HG03196 (cell line): ENCODE data around the gene MEN1.
"Not testable (repeated sequence)": the region's sequence is repeated elsewhere in the genome, so short reads cannot be mapped to it uniquely, and the experiment has no call there.

ENCODE experiments used
- ATAC-seq: cut with Tn5 transposase; IDR thresholded peaks from one replicate; pipeline ENCODE4 v1.9.1; 2021; ENCODE audit not compliant: unreplicated experiment

MEN1 gene

DNA sequence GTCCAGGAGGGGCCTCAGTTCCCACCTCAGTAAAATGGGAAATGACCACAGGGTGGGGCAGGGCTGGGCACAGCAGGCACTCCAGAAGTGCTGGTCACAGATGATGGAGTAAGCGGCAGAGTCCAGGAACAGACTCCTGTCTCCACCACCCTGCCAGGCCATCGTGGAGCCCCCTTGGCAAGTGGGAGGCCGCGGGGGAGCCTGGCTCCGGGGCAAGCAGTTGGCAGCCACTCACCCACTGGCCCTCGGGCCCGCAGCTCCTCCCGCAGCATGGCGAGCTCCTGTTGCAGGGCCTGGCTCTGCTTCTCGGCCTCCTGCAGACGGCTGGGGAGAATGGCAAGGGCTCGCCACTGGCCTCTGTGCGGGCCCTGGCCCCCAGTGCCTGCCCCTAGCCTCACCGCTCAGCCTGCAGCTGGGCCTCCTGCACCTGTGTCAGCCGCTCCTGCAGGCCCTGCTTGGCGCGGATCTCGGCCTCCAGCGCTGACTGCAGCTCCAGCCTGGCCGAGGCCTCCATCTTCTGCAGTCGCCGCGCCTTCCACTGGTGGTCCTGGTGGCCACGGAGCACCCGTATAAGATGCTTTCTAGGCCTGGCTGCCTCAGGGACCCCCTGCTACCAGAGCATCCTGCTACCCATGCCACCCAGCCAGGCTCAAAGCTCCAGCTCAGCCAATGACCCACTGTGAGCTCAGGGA is 23.8 kb upstream of the MEN1 start:
- no peak for ATAC-seq

DNA sequence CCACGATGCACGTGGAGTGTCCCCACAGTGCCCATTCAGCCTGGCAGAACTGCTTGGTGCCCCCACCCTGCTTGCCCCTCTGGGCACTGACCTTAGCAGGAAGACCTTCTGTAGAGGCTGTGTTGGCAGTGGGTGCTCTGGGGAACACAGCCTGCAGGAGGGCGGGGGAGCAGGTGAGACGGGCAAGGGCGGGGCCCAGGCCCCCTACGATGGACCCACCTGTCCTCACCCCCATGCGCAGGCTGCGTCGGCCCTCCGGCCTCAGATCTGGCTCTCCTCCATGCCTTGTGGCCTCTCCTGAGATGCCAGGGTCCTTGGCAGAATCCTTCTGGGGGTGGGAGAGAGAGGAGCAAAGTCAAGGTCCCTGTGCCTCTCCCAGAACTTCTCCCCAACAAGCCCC is 23.2 kb upstream of the MEN1 start:
- ATAC-seq, result no peak

DNA sequence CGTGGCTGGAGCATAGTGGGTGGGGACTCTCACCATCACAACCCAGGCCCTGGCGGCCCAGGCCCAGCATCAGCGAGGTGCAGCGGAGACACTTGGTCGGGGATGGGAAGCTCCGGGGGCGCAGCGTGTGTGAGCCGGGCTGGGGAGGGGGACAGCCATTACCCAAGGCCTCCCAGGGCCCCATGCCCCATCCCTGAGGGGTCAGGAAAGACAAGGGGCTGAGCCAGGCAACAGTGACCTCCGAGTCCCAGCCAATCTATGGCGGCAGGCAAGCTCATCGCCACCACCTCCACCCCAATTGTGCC is 22.8 kb upstream of the MEN1 start:
- no peak for ATAC-seq

DNA sequence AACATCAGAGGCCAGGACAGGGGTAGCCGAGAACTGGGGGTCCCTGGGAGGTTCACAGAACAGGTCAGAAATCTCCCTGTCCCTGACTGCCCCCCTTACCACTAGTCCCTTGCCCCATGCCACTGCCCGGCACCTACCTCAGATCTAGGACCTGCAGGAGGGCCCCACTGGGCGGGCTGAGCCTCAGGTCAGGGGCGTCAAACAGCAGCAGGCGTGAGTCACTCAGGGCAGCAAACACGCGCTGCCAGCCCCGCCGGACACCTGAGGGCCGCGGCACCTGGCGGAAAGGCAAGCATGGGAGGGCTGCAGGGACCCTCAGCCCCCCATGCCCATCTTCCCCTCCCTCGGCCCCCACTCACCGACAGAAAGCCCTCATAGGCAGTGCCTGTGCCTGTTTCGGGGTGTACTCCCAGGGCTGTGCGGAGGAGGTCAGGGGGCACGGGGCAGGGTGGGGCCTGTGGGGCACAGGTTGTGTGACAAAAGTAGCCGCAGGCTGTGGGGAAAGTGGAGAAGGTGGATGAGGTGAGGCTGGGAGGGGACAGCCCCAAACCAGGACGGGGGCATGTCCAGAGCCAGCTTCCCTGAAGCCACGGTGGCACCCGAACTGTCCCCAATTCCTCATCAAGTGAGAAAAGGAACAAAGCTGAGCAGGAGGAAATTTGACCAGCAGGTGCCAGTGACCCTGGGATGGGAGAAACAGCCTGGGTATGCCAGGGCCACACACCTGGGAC is 22.3 kb upstream of the MEN1 start:
- ATAC-seq, result no peak

DNA sequence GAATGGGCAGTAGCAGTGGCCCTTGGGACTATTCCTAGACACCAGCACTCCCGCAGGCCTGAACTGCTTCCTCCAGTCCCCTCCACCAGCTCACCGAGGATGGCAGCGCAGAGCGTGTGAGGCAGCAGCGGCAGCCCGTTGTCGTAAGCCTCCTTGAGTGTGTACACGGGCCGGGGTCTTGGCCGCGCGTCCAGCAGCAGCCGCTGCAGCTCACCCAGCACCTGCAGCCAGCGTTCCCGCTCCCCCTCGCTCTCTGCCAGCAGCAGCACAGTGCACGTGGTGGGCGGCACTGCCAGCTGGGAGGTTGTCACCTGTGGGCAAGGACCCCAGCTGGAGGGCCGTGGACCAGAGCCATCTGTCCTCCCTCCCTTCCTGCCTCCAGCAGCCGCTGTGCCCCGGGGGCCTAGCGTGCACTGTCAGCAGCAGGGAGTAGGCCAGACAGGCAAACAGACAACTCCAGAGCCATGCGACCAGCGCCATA is 21.1 kb upstream of the MEN1 start:
- no peak for ATAC-seq

DNA sequence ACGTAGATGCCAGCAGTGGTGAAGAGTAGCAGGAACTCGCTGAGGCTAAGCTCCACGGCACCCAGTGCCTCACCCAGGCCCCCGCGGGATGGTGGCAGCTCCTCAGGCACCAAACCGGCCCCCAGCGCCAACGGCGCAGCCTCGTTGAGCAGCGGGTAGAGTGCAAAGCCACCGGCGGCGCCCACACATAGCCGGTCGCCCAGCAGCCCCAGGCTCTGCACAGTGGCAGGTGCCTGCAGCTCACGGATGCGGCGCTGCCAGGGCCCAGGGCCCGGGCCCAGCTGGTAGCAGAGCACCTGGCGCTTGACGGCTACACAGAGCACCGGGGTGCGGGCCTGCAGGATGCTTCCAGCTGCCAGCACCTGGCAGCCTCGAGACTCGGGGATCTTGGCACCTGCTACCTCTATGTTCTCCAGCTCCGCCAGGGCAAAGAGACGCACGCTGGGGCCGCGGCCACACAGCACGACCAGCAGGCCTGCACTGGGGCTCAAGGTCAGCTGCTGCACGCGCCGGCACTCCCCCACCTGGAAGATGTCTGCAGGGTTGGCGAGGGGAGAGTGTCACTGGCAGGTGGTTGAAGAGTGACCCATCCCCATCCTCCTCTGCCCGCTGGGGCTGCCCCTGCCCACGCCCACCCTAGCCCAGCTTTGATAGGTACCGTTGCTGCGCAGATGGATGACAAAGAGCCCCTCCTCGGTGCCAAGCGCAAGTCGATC is 19.3 kb upstream of the MEN1 start:
- ATAC-seq, result no peak

DNA sequence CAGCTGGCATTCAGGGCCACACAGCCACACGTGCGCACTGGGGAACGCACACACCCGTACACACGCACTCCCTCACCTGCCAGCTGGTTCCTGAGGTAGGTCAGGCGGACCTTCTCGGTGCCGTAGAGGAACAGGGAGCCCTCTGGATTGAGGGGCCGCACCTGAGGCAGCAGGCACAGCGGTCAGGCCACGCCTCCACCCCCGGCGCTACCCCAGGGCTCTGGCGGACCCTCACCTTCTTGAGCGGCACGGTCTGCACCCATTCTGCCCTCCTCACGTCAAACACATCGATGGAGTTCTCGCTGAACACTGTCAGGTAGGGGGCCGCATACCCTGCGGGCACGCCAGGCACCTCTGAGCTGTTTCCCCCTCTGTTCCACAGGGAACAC is 17.1 kb upstream of the MEN1 start:
- ATAC-seq, result no peak

DNA sequence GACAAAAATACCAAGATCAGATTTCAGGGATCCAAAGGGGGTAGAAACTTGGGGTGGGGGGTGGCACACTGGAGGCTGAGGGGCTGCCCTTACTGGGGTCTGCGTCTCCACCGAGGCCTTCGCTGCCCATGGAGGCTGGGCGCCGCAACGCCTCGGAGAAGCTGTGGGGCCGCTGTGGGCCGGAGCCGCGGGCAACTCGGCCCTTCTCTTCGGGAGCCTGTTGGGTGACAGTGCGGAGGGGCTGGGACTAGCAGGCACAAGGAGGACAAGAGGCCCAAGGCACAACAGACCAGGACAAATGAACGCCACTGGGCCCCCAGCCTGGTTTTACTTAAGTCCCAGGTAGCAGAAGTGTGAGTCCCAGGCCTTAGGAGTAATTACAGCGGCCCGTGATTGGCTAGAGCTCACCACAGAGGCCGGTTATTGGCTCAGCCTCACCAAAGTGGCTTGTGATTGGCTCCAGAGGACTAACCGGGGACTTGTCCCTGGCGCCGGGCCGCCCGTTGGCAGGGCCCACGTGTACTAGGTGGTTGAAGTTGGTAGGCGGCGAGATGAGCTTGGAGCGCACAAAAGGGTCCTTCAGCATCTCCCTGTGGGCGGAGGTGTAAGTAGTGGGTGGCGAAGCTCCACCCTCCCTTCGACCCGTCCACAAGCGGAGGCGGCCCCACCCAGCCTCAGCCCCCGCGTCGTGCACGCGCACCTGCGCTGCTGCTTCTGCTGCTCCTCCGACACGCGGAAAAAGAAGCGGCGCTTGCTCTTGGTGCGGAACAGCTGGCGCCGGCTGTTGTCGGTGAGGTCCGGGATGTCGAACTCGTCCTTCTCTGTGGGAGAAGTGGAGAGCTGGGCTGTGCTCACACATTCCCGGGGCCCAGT is 16.5 kb upstream of the MEN1 start:
- ATAC-seq, result no peak

DNA sequence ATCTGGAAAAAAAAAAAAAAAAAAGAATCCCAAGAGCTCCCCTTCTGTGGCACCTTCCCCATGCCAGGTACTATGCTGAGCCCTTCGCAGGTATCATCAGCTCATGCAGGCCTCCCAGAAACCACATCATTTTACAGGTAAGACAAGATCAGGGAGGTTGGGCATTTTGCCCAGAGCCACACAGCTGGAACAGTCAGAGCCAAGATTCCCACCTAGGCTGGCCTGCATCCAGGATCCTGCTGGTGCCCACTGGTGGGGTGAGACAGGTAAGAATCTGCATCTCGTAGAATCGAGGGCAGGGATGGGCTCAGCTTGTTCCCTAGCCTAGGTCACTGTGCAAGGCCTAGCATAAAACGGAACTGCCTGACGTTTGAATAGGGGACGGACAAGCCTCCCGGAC is 15.7 kb upstream of the MEN1 start:
- no peak for ATAC-seq

DNA sequence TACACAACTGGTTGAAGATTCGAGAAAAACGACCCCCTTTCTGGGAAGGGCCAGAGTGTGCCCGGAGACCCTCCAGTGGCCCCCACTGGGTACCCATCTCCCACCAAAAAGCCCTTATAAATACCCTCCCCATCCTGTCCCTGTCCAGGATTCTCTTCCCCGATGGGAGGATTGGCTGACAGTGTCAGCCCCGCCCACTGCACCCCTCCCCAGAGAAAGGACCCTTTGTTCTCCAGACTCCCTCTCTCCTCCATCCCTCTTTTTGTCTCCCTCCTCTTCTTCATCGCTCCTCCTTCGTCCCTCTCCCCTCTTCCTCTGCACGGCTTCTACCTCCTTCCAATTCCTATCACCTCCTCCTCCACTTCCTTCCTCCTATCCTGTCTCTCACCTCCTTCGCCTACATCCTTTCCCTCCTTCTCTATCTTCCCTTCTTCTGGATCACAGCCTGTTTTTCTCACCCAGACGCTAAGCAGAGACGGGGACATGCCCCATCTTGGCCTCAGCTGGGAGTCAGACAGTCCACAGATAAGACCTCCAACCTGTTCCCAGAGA is 13.3 kb upstream of the MEN1 start:
- ATAC-seq, result no peak

DNA sequence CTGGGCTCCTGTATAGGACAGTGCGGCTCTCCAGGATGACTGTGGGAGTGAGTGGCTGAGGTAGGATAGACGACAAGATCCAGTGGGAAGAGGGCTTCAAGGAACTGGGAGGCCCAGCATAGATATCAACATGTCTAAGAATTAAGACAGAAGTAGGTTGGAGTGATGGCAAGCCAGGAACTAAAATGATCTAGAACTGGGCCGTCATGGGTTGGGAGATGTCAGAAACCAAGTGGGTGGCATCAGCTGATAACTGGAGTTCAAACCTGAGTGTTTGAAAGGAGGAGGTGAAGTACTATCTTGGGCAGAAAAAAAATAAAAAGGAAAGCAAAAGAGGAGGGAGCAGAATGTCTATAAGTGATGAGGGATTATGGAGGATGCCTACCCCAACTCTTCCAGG is 7.1 kb upstream of the MEN1 start:
- ATAC-seq, result no peak

DNA sequence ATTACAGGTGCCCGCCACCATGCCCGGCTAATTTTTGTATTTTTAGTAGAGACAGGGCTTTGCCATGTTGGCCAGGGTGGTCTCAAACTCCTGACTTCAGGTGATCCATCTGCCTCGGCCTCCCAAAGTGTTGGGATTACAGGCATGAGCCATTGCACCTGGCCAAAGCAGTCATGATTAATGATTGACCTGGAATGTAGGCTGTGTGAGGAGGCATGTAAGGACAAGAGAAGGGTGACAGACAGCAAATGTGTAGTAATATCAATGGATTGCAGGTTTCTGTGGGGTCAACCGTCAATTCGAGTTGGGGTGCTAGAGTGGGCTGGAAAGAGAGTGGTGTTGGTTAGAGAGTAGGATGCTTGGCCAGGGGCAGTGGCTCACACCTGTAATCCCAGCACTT is 5.1 kb upstream of the MEN1 start:
- ATAC-seq, result not testable (repeated sequence)

DNA sequence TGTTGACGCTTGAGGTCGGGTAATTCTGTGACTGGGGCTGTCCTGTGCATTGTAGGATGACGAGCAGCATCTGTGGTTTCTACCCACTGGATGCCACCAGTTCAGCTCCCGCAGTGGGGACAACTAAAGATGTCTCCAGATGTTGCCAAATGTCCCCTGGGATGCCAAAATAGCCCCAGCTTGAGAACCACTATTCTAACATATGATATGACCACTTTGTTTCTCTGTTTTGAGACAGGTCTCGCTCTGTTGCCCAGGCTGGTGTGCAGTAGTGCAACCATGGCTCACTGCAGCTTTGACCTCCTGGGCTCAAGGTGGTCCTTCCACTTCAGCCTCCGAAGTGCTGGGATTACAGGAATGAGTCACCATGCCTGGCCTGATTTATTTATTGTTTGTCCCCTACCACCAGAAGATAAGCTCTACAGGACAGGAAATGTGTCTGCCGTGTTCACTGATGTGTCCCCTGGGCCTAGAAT is 4.4 kb upstream of the MEN1 start:
- peak; percentile 66 for ATAC-seq

DNA sequence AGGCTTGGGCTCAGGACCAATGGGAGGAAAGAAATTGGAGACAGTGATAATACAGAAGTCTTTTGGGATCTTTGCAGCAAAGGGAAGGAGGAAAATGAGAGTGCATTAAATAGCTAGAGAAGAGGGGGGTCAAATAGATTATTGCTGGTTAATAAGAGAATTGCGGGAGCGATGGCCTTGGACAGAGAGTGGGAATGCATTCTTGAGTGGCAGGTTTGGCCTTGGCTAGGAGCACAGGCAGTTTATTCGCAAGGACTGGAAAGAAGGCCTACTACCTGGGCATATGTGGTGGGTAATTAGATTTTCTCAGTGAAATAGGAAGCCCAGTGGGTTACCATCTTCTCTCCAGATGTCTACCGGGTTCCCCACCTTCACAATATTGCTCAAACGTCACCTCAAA is 3.5 kb upstream of the MEN1 start:
- ATAC-seq, result no peak

DNA sequence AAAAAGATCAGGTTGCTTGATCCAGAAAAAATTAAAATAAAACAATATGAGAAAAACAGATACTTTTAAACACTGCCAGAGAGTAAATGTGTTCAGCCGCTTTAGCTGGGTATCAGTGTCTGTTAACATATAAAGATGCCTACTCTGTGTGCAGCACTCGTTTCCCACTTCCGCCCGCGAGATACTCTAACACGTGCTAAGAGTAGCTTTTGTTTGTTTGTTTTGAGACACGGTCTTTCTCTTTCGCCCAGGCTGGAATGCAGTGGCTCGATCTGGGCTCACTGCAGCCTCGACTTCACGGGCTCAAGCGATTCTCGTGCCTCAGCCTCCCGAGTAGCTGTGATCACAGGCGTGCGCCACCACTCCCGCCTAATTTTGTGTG is 531 bp upstream of the MEN1 start:
- ATAC-seq, result no peak

DNA sequence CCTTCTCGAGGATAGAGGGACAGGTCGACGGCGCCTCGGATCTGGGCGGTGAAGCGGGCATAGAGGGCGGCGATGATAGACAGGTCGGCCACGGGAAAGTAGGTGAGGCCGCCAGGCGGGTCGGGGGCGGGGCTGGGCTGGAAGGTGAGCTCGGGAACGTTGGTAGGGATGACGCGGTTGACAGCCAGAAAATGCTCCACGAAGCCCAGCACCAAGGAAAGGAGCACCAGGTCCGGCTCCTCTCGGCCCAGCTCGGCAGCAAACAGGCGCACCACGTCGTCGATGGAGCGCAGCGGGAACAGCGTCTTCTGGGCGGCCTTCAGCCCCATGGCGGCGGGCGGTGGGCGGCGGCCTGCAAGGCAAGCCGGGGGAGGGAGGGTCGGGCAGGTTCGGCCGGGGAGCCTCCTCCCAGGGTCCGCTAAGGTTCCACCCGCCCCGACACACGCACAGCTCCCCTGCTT is 540 bp downstream of the MEN1 start:
- no peak for ATAC-seq

DNA sequence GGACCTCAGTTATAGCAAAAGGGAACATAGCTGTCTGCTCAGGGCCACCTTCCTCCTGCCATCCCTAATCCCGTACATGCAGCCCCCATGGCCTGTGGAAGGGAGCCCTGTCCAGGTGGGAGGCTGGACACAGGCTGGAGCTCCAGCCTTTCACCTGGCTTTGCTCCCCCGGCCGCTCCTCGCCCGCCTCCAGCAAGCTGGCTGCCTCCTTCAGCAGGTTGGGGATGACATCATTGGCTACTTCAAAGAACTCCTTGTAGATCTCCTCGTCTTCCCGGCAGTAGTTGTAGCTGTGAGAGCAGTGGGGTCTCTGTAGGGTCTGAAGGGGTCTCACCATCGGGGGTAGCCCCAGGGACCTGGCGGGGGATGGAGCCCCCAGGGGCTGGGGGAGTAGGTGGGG is 4.9 kb downstream of the MEN1 start:
- no peak for ATAC-seq

DNA sequence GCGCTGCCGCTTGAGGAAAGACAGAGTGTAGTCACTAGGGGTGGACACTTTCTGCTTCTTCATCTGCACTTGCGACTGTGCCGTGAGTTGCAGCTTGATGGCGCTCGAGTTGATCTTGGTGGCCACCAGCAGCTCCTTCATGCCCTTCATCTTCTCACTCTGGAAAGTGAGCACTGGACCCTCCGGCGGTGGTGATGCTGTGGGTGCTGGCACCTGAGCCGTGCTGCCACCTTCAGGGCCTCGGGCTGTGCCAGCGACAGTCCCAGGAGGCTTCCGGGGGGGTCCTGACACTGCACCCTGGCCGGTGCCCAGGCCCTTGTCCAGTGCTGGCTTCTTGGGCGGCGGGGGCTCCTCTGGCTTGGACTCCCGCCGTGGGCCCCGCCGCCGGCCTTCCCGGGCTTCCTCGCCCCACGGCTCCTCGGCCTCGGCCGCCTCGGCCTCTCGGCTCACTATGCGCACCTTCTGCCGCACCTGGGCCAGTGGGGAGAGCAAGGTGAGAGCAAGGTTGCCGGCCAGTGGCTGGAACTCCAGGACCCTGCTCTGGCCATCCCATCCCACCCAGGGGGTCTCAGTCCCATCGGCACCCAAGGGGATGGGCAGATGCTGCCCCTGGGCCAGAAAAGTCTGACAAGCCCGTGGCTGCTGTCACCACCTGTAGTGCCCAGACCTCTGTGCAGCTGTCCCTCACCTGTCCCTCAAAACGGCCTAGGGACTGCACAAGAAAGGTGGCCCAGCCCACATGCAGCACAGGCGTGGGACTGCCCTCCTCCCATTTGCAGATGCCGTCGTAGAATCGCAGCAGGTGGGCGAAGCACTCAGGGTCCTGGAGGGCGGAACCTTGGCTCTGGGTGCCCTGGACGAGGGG is 5.8 kb downstream of the MEN1 start:
- no peak for ATAC-seq

DNA sequence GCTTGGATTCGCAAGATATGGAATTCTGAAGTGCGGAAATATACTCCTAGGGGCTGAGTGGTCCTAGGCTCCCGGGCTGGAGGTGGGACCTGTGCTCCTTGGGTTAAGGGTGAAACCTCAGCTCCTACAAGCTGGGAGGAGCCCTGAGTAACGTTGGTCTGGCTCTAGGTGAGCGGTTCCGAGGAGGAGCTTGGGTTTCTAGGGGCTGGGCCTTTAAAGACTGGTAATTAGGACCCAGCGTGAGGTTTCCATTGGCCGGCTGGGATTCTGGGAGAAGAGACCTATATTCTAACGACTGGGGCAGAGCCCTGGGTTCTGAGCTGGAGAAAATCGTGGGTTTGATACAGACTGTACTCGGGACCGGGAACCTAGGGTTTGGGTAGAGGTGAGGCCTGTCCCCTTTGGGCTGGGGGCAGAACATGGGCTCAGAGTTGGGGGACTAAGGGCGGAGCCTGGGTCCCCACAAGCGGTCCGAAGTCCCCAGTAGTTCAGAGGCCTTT is 6.5 kb downstream of the MEN1 start:
- ATAC-seq, result no peak
